ENCODE data around the gene VWA8.

Gene VWA8

GRCh38 chr13:41639237-41639904 is 321.5 kb downstream of the VWA8 start:
- POLR2A ChIA-PET = no interaction called here
- no peak overlapping the region for H3K4me3 ChIP-seq (ENCODE audit: low read depth, low read length)
- H3K36me3 ChIP-seq (ENCODE audit: control insufficient read depth in 2 of 2, insufficient read depth in 1 of 2, low read length in 2 of 2) = no peaks in the 10 kb centered on the region
- peaks cover 11% of the 10 kb centered on the region for H3K4me1 ChIP-seq (ENCODE audit: control insufficient read depth, insufficient read depth, low read length)
- no peaks in the 10 kb centered on the region for H3K9me3 ChIP-seq (ENCODE audit: control insufficient read depth, insufficient read depth, low read depth, low read length)
- CTCF ChIA-PET = interaction anchor here (0.6 to 0.7 kb wide), 3 partner anchors 107 to 1962 kb away, joined by 3 to 4 read pairs (median 3); no protein-coding TSS in a partner anchor
- no peak for TF ChIP-seq ZNF837 (tag by site-specific recombination; IDR thresholded peaks at IDR 0.05)
- TF ChIP-seq ZNF398 (tag by site-specific recombination; IDR thresholded peaks at IDR 0.05) = no peak
- no peak for TF ChIP-seq ZNF501 (tag by site-specific recombination; IDR thresholded peaks at IDR 0.05)
- TF ChIP-seq ZNF777 (tag by site-specific recombination; IDR thresholded peaks at IDR 0.05; ENCODE audit: borderline replicate concordance) = no peak
- no peak for TF ChIP-seq ZNF302 (tag by site-specific recombination; IDR thresholded peaks at IDR 0.05; ENCODE audit: low read depth)
- no peak for TF ChIP-seq ZNF621 (tag by site-specific recombination; IDR thresholded peaks at IDR 0.05)
- TF ChIP-seq ZNF350 (tag by site-specific recombination; IDR thresholded peaks at IDR 0.05) = no peak
- no peak for TF ChIP-seq ZBTB10 (tag by site-specific recombination; IDR thresholded peaks at IDR 0.05)
- TF ChIP-seq ATF2 (tag by site-specific recombination; IDR thresholded peaks at IDR 0.05; ENCODE audit: low read depth) = no peak
- no peak for TF ChIP-seq ZNF48 (tag by site-specific recombination; IDR thresholded peaks at IDR 0.05)
- no peak for TF ChIP-seq TCF7L2 (IDR thresholded peaks at IDR 0.05; ENCODE audit: borderline replicate concordance, low read depth, low read length)
- TF ChIP-seq ZNF629 (tag by site-specific recombination; IDR thresholded peaks at IDR 0.05) = no peak
- TF ChIP-seq ZNF157 (tag by site-specific recombination; IDR thresholded peaks at IDR 0.05) = no peak
- no peak for TF ChIP-seq ZNF76 (tag by site-specific recombination; IDR thresholded peaks at IDR 0.05; ENCODE audit: borderline replicate concordance, low read depth)
- TF ChIP-seq ZNF571 (tag by site-specific recombination; IDR thresholded peaks at IDR 0.05) = no peak
- TF ChIP-seq, protein P1, sequence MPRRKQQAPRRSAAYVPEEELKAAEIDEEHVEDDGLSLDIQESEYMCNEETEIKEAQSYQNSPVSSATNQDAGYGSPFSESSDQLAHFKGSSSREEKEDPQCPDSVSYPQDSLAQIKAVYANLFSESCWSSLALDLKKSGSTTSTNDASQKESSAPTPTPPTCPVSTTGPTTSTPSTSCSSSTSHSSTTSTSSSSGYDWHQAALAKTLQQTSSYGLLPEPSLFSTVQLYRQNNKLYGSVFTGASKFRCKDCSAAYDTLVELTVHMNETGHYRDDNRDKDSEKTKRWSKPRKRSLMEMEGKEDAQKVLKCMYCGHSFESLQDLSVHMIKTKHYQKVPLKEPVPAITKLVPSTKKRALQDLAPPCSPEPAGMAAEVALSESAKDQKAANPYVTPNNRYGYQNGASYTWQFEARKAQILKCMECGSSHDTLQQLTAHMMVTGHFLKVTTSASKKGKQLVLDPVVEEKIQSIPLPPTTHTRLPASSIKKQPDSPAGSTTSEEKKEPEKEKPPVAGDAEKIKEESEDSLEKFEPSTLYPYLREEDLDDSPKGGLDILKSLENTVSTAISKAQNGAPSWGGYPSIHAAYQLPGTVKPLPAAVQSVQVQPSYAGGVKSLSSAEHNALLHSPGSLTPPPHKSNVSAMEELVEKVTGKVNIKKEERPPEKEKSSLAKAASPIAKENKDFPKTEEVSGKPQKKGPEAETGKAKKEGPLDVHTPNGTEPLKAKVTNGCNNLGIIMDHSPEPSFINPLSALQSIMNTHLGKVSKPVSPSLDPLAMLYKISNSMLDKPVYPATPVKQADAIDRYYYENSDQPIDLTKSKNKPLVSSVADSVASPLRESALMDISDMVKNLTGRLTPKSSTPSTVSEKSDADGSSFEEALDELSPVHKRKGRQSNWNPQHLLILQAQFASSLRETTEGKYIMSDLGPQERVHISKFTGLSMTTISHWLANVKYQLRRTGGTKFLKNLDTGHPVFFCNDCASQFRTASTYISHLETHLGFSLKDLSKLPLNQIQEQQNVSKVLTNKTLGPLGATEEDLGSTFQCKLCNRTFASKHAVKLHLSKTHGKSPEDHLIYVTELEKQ (tag by site-specific recombination; IDR thresholded peaks at IDR 0.05; ENCODE audit: borderline replicate concordance) = no peak
- TF ChIP-seq GFI1B (tag by site-specific recombination; IDR thresholded peaks at IDR 0.05) = no peak
- H3K27ac ChIP-seq (ENCODE audit: extremely low read depth, low read depth, low read length) = no peak overlapping the region
